GM21717 (cell line): Measurements from ENCODE around the gene EXD3.
"Not testable (repeated sequence)": the region's sequence is repeated elsewhere in the genome, so short reads cannot be mapped to it uniquely, and the experiment has no call there.

Experiments used
- ATAC-seq: cut with Tn5 transposase; IDR thresholded peaks from one replicate; pipeline ENCODE4 v1.9.1; 2021; ENCODE audit warnings: mild to moderate bottlenecking, moderate library complexity; ENCODE audit not compliant: unreplicated experiment

EXD3 gene

DNA sequence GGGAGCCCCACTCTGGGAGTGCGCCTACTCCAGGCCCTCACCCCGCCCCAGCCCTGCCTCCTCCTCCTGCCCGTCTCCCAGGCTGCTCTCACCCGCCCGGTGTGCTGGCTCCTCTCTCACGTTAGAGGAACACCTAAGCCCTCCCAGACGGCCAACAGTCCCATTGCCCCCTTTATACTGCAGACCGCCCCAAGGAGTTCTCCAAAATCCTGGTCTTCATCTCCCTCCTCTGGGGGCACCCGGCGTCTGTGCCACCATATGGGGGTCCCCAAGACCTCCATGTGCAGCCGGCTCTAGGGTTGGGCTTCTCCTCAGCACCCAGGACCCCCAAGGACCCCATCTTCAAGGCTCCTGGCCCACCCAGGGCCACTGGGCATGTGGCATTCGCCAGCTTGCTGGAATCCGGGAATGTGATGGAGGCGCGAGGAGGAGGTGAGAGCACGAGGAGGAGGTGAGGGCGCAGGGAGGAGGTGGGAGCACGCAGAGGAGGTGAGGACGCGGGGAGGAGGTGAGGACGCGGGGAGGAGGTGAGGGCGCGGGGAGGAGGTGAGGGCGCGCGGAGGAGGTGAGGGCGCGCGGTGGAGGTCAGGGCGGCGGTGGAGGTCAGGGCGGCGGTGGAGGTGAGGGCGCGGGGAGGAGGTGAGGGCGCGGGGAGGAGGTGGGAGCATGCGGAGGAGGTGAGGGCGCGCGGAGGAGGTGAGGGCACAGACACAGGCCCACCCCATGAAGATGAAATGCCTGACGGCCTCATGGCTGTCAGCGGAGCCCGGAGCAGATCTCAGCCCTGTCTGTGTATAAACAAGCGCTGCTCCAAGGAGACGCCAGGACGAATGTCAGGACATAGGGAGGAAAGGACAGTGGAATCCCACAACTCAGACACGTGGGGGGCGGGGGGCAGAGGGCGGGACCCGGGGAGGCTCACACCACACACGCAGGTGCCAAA is 41.2 kb downstream of the EXD3 start:
- no peak for ATAC-seq

DNA sequence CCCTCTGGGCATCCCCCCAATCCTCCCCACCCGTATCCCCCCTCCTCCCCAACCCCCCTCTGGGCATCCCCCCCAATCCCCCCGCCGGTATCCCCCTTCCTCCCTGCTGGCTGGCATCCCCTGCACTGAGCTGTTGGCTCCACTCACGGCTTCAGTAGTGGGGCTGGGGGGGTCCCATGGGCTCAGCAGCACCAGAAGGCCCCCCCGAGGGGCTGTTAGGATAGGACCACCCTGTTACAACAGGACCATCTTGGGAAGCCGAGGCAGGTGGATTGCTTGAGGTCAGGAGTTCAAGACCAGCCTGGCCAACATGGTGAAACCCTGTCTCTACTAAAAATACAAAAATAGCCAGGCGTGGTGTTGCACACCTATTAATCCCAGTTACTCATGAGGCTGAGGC is 42.4 kb downstream of the EXD3 start:
- ATAC-seq: no peak

DNA sequence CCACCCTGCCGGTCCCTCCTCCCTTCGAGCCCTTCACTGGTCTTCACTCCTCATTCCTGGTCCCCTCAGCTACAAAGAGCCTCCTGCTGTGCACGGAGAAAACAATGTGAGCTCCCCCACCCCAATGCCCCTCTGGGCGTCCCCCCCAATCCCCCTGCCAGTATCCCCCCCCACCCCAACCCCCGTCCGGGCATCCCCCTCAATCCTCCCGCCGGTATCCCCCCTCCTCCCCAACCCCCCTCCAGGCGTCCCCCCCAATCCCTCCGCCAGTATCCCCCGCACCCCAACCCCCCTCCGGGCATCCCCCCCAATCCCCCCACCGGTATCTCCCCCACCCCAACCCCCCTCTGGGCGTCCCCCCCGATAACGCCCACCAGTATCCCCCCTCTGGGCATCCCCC is 42.8 kb downstream of the EXD3 start:
- ATAC-seq: no peak

DNA sequence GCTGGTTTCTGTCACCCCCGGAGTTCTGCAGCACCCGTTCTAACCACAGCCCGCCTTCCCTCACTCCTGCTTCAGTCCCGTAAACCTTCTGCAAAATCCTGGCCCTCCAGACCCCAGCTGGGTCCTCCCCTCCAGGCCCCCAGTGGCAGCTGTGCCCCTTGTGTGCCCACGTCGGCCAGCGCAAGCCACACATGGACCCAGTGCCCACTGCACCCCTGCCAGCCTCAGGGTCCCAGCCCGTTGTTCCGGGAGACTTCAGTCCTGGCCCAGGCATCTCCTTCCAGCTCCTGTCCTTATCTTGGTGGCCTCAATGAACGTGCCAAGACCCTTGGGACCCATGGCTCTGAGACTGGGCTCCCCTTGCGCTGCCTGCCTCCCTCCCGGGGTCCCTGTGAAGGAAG is 43.2 kb downstream of the EXD3 start:
- no peak for ATAC-seq

DNA sequence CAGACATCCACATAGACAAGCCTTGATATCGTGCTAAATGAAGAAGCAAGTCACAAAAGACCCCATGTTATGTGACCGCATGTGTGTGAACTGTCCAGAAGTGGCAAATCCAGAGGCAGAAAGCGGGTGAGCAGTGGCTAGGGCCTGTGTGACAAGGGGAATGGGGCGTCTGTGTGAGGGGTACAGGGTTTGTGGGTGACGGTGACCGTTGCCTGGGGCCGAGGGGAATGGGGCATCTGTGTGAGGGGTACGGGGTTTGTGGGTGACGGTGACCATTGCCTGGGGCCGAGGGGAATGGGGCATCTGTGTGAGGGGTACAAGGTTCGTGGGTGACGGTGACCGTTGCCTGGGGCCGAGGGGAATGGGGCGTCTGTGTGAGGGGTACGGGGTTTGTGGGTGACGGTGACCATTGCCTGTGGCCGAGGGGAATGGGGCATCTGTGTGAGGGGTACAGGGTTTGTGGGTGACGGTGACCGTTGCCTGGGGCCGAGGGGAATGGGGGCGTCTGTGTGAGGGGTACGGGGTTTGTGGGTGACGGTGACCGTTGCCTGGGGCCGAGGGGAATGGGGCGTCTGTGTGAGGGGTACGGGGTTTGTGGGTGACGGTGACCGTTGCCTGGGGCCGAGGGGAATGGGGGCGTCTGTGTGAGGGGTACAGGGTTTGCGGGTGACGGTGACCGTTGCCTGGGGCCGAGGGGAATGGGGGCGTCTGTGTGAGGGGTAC is 44.1 kb downstream of the EXD3 start:
- ATAC-seq: not testable (repeated sequence)

DNA sequence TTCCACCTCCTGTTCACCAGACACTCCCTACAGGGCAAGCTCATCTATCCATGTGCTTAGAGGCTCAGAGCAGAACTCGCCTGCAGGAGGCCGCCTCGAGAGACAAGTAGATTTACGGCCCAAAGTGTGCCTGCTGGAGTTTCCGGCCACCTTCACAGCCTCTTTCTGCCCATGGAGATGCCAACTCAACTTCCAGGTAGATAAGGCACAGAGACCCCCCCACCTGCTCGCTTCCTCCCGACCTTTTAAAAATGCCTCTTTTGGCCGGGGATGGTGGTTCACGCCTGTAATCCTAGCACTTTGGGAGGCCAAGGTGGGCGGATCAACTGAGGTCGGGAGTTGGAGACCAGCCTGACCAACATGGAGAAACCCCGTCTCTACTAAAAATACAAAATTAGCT is 46.6 kb downstream of the EXD3 start:
- ATAC-seq: no peak

DNA sequence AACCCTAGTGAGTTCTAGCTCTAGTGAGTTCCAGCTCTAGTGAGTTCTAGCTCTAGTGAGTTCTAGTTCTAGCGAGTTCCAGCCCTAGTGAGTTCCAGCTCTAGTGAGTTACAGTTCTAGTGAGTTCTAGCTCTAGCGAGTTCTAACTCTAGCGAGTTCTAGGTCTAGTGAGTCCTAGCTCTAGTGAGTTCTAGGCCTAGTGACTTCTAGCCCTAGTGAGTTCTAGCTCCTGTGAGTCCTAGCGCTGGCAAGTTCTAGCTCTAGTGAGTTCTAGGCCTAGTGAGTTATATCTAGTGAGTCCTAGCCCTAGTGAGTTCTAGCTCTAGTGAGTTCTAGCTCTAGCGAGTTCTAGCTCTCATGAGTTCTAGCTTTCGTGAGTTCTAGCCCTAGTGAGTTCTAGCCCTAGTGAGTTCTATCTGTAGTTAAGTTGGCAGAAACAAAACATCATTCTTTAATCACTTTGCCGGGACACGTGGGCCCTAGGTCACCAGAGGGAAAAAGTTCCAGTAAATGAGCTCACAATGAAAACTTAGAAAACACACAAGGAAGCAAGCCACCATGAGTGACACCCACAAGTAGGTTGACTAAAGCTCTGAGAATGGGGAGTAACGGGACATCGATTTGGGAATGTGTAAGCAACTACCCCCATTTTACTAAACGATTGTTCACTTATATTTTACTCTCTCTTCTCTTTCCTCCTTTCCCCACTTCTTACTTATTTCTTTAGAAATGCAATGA is 47.5 kb downstream of the EXD3 start:
- ATAC-seq: no peak

DNA sequence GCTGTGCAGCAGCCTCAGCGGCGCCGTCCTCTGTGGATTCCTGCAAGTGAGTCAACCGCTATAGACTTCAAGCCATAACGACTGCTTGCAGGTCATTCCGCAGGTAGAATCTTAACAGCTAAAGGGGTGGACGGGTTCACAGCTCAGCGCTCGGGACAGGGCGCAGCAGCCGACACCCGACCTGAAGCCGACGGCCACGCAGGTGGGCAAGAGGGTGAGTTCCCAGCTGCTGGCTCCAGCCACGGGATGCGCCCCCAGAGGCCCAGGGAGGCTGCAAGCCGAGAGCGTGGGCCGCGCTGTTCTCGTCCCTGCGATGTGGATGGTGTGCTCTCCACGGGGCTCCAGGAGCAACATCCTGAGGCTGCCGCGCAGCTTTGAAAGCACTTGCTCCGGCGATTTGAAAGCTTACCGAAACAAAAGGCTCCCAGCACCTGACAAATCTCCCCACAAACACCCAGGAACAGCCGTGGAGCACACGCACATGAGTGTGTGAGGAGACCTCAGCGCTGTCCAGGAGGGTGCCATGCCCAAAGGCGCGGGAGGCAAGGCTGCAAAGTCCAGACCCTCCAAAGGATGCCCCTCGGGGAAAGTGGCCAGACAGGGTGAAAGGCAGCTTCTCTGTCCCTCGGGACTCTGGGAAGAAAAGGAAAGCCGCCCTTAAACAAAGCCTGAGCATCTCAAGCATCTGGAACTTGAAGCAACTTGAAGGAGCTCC is 48.7 kb downstream of the EXD3 start:
- ATAC-seq: no peak

DNA sequence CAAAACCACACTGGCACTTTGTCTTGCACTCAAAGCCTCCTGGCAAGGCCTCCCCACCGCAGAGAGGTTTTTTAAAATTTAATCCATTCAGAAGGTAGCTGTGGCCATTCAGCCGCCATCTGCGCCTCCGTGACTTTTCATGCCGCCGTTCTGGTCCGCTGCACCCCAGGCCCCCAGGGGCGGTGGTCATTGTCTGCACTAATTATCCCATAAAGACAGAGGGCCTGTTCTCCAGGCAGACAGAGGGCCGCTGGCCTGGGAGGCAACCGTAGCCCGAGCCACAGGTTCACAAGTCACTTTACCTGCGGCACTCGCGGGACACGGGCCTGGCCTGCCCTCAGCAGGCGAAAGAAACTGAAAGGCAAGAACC is 49.4 kb downstream of the EXD3 start:
- no peak for ATAC-seq

DNA sequence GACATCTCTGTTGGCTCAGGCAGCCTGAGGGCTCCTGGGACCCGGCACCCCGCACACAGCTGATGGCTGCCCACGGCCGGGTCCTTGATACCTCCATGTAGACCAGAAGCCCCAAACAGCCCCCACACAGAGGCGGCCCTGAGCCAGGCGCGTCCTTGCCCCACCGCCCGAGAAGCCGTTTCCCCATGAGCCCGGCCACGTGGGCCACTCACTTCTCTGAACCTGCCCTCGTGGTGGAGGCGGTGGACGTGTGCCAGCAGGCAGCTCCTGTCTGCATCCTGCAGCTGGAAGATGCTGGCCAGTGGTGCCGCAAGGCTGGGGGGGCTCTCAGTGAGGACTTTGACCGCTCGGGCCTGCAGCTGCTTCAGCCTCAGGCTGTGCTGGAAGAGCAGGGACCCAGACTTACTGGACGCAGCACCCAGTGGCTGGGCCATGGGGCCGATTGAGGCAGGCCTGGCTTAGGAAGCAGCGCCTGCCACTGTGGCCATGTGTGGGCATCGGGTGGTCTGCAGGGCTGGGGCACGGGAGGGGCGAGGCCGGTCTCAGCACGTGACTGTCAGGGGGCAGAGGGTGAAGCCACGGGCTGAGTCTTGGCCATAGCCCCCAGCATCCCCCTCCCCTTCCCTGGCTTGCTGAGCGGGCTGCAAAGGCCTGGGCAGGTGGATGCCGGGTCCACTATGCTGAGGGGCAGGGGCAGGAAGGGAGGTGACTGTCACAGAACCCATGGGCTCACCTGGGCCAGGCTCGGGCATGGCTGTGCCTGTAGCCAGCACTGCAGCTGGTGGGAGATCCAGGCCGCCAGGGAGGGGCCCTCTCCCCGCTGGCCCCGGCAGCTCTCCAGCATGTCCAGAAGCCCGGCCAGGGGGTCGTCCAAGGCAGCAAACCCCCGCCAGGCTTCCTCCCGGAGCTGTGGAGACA is 50.0 kb downstream of the EXD3 start:
- ATAC-seq: no peak

DNA sequence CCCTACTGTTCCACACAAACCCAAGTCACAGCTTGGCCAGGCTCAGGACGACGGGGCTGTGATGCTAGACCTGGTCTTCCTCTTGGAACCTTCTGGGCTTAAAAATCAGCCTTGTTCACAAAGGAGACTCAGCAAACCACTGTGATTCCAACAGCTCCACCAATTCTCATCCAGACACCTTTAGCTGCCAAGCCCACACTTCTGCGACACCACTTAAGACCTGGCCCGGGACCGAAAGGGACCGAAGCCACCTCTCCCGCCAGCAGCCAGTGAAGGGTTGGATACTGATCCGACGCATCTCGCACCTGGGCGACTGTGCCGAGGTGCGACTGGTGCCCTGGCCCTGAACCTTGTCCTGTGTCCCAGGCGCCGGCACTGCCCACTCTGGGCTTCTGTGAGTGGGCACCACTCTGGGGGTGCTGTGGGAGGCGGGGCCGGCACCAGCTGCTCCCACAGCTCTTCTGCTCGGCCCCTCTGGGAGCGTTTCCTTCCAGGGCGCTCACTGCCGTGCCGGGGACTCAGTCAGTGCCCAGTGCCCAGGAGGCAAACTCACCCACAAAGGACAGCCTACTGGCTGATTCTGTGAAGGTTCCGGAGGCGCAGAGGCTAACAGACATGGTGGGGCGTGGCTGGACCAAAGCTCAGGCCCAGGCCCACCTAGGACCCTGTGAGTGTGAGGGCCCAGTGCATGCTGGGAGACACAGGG is 50.9 kb downstream of the EXD3 start:
- ATAC-seq: no peak

DNA sequence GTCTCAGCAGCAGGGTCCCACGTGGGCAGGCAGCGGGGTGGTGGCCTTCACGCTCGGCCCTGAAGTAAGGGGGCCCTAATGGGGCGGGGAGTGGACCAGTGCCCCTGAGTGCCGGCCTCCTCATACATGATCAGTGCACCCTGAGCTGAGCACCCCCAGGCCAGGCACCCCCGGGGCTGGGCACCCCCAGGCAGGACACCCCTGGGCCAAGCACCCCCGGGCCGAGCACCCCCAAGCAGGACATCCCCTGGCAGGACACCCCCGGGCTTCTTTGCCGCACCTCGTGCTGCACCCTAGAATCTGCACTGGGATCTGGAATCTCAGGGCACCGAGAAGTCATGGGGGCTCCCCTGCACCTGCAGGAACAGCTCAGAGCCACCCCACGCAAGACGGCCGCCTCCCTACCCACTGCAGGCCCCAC is 51.4 kb downstream of the EXD3 start:
- ATAC-seq: no peak

DNA sequence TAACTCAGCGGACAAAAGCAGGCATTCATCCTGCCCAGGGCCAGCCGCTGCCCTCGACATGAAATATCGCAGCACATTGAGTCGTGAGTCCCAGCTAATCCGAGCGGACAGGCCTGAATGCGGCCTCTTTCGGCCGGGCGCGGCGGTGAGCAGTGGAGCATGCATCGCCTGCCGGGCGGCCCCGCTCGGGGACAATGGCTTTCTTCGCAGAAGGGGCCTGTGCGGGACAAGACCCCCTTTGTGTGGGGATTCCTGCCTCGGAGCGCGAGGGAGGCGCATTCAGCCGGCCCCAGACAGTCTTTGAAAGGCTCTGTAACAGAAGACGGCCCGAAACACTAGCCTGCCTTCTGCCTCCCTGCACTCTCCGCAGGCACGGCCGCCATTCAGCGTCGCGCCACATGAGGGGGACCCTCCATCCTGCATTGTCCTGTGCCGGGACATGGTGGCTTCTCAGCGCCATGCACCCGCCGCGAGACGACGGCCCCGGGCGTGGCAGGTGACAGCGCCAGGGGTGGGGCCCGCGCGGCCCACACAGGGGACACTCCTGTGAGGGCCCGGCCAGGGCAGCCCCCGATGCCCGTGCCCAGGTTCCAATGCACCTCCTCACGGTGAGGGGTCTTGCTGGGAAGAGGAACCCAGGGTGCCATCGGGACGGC is 52.0 kb downstream of the EXD3 start:
- ATAC-seq: no peak

DNA sequence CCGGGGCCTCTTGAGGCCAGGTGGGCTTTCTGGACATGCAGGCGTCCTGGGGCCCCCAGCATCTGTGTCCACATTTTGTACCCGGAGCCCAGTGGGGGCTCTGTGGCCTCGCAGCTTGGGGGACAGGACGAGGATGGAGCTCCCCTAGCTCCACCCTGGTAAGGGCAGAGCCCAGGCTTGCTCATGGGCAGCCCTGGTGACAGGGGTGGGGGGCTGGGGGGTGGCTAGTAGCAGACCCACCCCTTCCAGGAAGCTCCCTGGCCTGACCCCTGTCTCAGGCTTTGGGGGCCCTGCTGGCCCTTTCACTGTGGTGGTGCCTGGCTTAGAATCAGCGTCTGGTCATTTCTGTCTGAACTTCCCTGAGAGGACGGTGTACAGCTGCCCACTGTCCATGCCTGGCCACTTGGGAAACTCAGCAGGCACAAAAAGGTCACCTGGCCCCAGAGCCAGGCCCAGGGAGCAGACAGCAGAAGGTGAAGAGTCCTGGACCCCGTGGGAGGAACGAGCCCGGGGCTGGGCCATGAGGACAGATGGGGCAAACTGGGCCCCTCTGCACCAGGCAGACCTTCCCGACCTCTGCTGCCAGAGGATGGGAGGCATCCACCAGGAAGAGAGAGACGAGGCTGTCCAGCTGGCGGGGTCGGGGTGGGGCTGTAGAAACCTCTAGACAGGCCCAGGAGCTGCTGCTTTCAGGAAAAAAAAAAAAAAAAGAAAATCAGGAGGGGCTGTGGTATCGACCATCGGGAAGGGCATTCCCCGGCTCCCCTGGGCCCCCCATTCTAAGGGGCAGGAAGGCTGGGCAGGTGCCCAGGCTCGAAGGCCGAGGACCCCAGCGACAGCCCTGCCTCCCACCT is 52.8 kb downstream of the EXD3 start:
- ATAC-seq: no peak

DNA sequence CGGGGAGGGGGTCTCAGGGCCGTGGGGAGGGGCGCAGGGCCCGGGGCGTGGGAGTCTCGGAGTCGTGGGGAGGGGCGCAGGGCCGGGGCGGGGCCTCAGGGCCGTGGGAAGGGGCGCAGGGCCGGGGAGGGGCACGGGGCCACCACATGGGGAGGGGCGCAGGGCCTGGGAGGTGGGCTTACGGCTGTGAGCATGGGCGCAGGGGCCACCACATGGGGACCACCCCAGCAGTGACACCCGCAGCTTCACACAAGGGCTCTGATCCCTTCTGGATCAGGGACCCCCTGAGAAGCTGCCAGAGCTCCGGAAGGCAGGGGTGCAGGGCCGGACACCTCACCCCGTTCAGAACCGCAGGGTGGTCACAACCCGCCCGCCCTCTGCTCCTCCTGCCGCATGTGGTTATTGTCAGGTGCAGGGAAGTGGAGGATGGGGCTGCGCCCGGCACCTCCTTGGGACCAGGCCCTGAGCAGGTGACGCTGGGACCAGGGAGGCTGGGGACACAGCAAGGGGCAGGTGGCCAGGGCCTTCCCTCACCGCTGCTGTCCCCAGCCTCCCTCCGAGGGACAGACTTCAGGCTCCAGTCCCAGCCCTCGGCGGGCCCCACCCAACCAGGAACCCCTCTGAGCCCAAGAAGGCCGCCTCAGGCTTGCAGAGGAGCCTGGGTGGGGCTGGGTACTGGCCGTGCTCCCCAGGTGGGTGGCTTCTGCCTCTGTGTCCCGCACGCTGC is 53.7 kb downstream of the EXD3 start:
- ATAC-seq: no peak

DNA sequence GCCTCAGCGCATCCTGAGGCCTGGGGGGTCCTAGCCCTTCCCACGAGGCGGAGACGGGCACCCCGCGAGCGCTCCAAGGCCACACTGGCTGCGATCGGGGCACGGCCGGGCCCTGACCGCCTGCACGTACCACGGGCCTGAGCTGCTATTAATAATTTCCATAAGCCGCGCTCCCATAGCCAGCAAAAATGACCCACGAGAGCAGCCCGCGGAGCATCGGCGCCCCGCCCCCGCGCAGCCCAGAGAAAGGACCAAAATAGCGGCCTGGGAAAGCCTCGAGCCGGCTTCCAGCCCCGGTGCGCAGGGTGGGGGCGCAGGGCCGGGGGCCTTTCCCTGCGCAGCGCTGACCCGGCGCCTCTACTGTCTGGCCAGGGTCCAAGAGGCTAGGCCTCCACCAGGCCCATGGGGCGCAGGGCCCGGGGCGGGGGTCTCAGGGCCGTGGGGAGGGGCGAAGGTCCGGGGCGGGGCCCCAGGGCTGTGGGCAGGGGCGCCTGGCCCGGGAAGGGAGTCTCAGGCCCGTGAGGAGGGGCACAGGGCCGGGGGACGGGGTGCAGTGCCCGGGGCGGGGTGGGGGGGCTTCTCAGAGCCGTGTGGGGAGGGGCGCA is 54.4 kb downstream of the EXD3 start:
- ATAC-seq: no peak
